Measurements from ENCODE around the gene TNNT3. TPM values are rescaled to one million over a fixed set of nuclear protein-coding genes. Genes with fewer than 3 reads are reported as not detected.
A peak's percentile ranks its signal among the peaks of the same experiment; 100 is the strongest.

TNNT3 gene
- total RNA-seq, 1 experiment from 2014 or later, result not detected

DNA sequence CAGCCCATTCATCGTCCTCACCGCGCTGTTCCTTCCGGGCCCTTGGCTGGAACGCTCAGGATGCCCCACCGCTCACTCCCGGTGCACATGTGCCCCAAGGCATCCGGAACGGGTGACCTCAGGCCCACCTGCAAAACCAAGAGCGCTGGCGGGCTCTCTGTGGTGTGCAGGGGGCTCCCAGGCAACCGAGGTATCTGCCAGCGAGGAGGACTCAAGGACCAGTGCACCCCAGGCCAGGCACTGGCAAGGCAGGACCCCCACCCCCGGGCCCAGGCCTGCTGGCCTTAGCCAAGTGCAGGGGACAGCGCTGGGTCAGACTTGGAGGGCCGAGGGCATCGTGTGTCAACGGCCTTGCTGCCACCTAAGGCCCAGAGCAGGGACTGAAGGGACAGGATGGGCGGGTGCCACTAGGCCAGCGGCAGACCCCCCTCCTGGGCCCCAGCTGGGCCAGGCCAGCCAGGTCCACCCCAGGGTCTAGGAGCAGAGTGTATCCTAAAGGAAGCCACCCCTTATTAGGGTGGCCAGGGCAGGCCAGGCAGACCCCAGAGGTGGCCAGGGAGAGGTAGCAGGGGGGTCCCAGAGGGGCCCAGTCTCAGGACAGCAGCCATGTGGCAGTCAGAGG lies 8.5 kb downstream of the TNNT3 start:
- H2AFZ ChIP-seq (ENCODE audit: low read length), result no peak overlapping the region
- no peak overlapping the region; the same call in 1 of the 2 replicates for H2BK15ac ChIP-seq (ENCODE audit: low read depth, low read length)
- H3K79me1 ChIP-seq (ENCODE audit: insufficient read depth, low read depth, low read length, poor library complexity, severe bottlenecking), result no peaks in the 10 kb centered on the region
- WGBS (ENCODE audit: extremely low coverage, insufficient read length, low lambda C conversion rate), result no CpG with 5 or more reads among the region's 20 CpGs
- Mint-ChIP-seq H3K4me3 (no peak overlapping the region), H3K36me3 (ENCODE audit: insufficient read depth in 1 of 3, low read depth in 3 of 3) (no peaks in the 10 kb centered on the region), H3K27me3 (ENCODE audit: low read depth) (peaks cover 16% of the 10 kb centered on the region), H3K4me1 (peaks cover 0 to 6% of the 10 kb centered on the region in 2 experiments; a peak in 1 of 4 replicates), H3K27ac (no peak overlapping the region), H3K9me3 (no peaks in the 10 kb centered on the region)
- H2BK12ac ChIP-seq (ENCODE audit: insufficient read length, low read depth, low read length), result no peak overlapping the region
- DNase-seq, result no peak
- H3K9ac ChIP-seq (ENCODE audit: extremely low read depth, insufficient read length, low read length), result no peak overlapping the region
- no peak overlapping the region for H3K18ac ChIP-seq (ENCODE audit: insufficient read length, low read depth, low read length)
- TF ChIP-seq, protein P1, sequence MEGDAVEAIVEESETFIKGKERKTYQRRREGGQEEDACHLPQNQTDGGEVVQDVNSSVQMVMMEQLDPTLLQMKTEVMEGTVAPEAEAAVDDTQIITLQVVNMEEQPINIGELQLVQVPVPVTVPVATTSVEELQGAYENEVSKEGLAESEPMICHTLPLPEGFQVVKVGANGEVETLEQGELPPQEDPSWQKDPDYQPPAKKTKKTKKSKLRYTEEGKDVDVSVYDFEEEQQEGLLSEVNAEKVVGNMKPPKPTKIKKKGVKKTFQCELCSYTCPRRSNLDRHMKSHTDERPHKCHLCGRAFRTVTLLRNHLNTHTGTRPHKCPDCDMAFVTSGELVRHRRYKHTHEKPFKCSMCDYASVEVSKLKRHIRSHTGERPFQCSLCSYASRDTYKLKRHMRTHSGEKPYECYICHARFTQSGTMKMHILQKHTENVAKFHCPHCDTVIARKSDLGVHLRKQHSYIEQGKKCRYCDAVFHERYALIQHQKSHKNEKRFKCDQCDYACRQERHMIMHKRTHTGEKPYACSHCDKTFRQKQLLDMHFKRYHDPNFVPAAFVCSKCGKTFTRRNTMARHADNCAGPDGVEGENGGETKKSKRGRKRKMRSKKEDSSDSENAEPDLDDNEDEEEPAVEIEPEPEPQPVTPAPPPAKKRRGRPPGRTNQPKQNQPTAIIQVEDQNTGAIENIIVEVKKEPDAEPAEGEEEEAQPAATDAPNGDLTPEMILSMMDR (conservative IDR thresholded peaks at IDR 0.05), result no peak
- no peaks in the 10 kb centered on the region for H3K79me2 ChIP-seq (ENCODE audit: insufficient read depth, low read length)
- H3K14ac ChIP-seq (ENCODE audit: insufficient read depth, low read length), result peak overlapping the region; percentile 32
- no peak overlapping the region for H3K4me2 ChIP-seq (ENCODE audit: insufficient read depth, insufficient read length, low read length)
- H2AK5ac ChIP-seq (ENCODE audit: insufficient read length, low read length), result no peak overlapping the region
- H3K27ac ChIP-seq (ENCODE audit: insufficient read length, low read depth, low read length), result no peak overlapping the region
- no peak overlapping the region for H2BK120ac ChIP-seq (ENCODE audit: low read depth, low read length, poor library complexity, severe bottlenecking)
- H3K4ac ChIP-seq (ENCODE audit: low read depth, low read length), result no peak overlapping the region
- no peaks in the 10 kb centered on the region for H3K27me3 ChIP-seq (ENCODE audit: insufficient read depth, low read length)
- H4K8ac ChIP-seq (replicated peaks; ENCODE audit: insufficient read length, low read depth, low read length), result no peak overlapping the region
- peaks cover 3% of the 10 kb centered on the region for H3K23me2 ChIP-seq (ENCODE audit: insufficient read length, low read depth, low read length, poor library complexity, severe bottlenecking)
- H2BK5ac ChIP-seq (ENCODE audit: insufficient read length, low read length), result no peak overlapping the region
- H3K9me3 ChIP-seq (ENCODE audit: control insufficient read depth, low read depth, low read length), result no peaks in the 10 kb centered on the region
- no peaks in the 10 kb centered on the region for H3K4me1 ChIP-seq (ENCODE audit: insufficient read depth, low read length)
- H3K56ac ChIP-seq (ENCODE audit: insufficient read length, low read depth, low read length), result no peak overlapping the region
- H3K23ac ChIP-seq (ENCODE audit: insufficient read length, low read depth, low read length), result no peak overlapping the region
- no peaks in the 10 kb centered on the region for H4K20me1 ChIP-seq (ENCODE audit: control insufficient read depth, insufficient read depth, insufficient read length)
- H4K5ac ChIP-seq (ENCODE audit: insufficient read length, low read depth, low read length), result no peak overlapping the region
- H2BK20ac ChIP-seq (ENCODE audit: low read depth, low read length, poor library complexity, severe bottlenecking), result no peak overlapping the region
- H4K91ac ChIP-seq (ENCODE audit: insufficient read length, low read depth, low read length), result no peak overlapping the region
- no peak overlapping the region for H3T11ph ChIP-seq (ENCODE audit: low read length)
